H7 (cell line): ENCODE measurements around the gene OASL. TPM values are rescaled to one million over a fixed set of nuclear protein-coding genes. Genes with fewer than 3 reads are reported as not detected.
"Not testable (repeated sequence)": the region's sequence is repeated elsewhere in the genome, so short reads cannot be mapped to it uniquely, and the experiment has no call there.

Experiments
- DNase-seq: peaks from one replicate; pipeline ENCODE4 v3.0.0; 2012
- H3K27me3 ChIP-seq: 2 replicates; pipeline ENCODE4 v1.6.0; 2011; ENCODE audit warnings: mild to moderate bottlenecking, low read length; ENCODE audit not compliant: control insufficient read depth, insufficient read depth
- H3K36me3 ChIP-seq: replicated peaks from 2 replicates; pipeline ENCODE4 v1.5.1; 2011; ENCODE audit warnings: low read length; ENCODE audit not compliant: control insufficient read depth, insufficient read depth
- H3K4me3 ChIP-seq: 2 replicates; pipeline ENCODE4 v1.5.1; 2011; ENCODE audit warnings: low read depth, mild to moderate bottlenecking, control low read depth, low read length, moderate library complexity; ENCODE audit not compliant: insufficient read depth
- total RNA-seq: library from RNA; depleted of rRNA; stranded (reverse); fragments of >200 nt; shearing (Covaris generic); gene quantifications from 2 replicates; pipeline ENCODE4 v1.2.3, GENCODE V29; 2014; rRNA removed

The OASL gene, protein sequence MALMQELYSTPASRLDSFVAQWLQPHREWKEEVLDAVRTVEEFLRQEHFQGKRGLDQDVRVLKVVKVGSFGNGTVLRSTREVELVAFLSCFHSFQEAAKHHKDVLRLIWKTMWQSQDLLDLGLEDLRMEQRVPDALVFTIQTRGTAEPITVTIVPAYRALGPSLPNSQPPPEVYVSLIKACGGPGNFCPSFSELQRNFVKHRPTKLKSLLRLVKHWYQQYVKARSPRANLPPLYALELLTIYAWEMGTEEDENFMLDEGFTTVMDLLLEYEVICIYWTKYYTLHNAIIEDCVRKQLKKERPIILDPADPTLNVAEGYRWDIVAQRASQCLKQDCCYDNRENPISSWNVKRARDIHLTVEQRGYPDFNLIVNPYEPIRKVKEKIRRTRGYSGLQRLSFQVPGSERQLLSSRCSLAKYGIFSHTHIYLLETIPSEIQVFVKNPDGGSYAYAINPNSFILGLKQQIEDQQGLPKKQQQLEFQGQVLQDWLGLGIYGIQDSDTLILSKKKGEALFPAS
- not detected in 2 replicates for total RNA-seq

- Histone ChIP-seq H3K36me3 (no peaks in the 10 kb centered on the region), H3K27me3 (peaks cover 3% of the 10 kb centered on the region; the same call in 1 of the 2 replicates), H3K4me3 (no peak within 1 kb of the TSS)
- DNase-seq, result no peak
Measured at GRCh38 chr12:121038861-121039668, at the start of gene OASL. TSS of gene OASL (minus strand) at chr12:121039246. CDS start at chr12:121038971, 275 bp downstream.

GRCh38 chr12:121088195-121088585 lies 49.1 kb upstream of the OASL start:
- Histone ChIP-seq H3K27me3 (no peaks in the 10 kb centered on the region), H3K36me3 (no peaks in the 10 kb centered on the region), H3K4me3 (no peak overlapping the region)
- no peak for DNase-seq

DNA sequence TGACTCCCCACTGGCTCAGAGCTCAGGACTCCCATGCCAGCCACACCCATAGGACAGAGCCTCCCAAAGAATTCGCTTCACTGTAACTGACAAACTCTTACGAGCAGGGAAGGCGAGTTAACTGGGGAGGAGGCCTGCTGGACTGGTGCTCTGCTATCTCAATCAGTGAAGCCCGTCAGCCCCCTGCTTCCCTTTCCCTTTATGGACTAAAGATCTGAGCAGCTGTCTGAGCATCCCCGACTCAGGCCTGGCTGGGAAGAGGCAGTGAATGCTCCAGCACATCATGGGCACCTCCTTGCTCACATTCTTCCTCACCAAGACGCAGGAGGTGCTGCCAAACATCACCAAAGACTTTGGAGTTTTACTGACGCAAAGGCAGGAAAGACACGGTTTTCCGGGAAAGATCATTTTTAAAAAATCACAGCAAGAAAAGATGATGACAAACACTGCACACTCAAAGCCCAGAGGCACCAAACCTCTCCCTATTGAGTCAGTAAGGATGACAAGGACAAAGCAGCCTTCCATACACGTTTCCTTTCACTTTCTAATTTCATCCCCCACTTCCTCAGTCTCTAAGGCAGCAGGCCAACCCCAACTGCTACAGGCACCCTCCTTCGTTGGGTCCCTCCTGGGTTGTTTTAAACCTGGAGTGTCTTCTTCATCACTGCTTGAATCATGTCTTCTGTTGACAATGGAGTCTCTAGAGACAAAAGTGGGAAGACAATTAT lies 48.6 kb upstream of the OASL start:
- Histone ChIP-seq H3K4me3 (no peak overlapping the region), H3K27me3 (no peaks in the 10 kb centered on the region), H3K36me3 (no peaks in the 10 kb centered on the region)
- DNase-seq, result no peak

DNA sequence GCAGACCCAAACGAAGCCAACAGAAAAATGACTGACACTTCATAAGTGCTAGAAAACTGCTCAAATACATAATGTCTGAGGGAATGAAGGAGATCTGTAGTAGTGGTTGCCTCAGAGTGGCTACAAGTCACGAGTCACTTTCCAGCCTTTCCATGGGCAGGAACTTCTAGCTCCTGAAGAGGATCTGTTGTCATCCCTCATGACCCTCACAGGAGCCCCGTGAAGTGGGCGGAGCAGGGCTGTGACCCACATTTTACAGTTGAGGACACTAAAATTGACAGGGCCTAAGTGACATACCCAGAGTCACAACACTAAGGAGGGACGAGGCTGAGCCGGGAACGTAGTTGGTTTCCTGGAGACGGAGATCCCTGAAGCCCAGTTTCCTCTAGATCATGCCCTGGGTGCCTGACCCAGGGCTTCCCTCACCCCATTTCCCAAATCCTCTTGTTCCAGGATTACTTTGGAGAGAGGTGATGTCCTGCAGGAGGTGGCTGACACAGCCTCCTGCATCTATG lies 47.8 kb upstream of the OASL start:
- no peak for DNase-seq
- Histone ChIP-seq H3K27me3 (no peaks in the 10 kb centered on the region), H3K4me3 (no peak overlapping the region), H3K36me3 (no peaks in the 10 kb centered on the region)

- no peak for DNase-seq
- no peaks in the 10 kb centered on the region for H3K27me3 ChIP-seq
Measured at GRCh38 chr12:121085506-121086353, 46.7 kb upstream of the OASL start.

DNA sequence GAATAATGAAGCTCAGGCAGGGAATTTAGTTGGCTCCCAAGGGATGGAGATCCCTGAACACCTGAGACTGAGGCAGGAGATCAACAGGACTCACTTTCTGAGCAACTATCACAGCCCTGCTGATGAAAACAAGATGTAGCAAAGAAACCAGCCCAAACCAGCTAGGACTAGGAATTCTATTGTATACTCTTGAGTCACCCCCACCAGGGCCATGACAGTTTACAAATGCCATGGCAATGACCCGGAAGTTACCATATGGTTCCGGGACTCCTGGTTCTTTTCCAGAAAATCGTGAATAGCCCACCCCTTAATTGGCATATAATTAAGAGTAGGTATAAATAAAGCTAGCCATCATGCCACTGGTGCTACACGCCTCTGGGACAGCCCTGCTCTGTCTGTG lies 46.0 kb upstream of the OASL start:
- no peaks in the 10 kb centered on the region for H3K36me3 ChIP-seq
- no peak for DNase-seq
- H3K27me3 ChIP-seq, result no peaks in the 10 kb centered on the region
- no peak overlapping the region for H3K4me3 ChIP-seq

More at GRCh38 chr12:121085506-121086353, 46.7 kb upstream of the OASL start:
- H3K36me3 ChIP-seq, result no peaks in the 10 kb centered on the region
- H3K4me3 ChIP-seq, result no peak overlapping the region

GRCh38 chr12:121084229-121084628 lies 45.2 kb upstream of the OASL start:
- no peak for DNase-seq
- no peak overlapping the region for H3K4me3 ChIP-seq
- H3K36me3 ChIP-seq, result no peaks in the 10 kb centered on the region
- H3K27me3 ChIP-seq, result no peaks in the 10 kb centered on the region

DNA sequence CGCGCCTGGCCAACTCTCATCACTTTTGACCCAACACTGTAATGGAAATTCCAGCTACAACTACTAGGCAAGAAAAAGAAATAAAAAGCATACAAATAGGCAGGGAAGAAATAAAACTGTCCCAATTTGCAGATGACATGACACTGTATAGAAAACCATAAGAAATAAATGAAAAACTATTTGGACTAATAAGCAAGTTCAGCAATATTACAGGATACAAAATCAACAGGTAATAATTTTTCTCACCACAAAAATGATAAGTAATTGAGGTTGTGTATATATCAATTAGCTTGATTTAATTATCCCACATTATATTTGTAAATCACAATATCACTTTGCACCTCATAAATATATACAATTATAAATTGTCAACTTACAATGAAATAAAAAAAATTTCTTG lies 41.9 kb upstream of the OASL start:
- H3K27me3 ChIP-seq, result no peaks in the 10 kb centered on the region
- DNase-seq, result no peak
- no peaks in the 10 kb centered on the region for H3K36me3 ChIP-seq
- no peak overlapping the region for H3K4me3 ChIP-seq

DNA sequence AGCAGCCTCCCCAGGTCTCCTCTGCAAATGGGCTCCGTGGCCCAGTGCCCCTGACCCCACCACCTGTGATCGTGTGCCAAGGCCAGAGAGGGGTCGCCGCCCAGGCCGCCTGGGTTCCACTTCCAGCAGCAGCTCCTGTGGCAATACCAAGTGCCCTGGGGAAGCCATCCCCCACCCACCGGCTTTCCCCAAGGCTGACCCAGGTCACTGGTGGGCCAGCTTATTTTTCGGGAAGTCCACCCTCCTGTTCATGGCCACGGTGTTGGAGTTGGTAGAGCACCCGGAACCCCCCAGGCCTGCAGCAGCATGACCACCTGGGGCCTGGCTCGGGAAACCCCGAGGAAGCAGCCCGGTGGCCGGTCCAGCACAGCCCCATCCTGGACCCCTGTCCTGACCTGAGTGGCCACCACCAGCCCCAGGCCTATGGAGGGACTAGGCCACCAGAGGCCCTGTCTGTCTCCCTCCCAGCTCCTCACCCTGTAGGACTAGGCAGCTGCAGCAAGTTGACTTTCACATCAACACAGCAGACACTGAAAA lies 40.8 kb upstream of the OASL start:
- Histone ChIP-seq H3K4me3 (no peak overlapping the region), H3K36me3 (no peaks in the 10 kb centered on the region), H3K27me3 (no peaks in the 10 kb centered on the region)
- no peak for DNase-seq

- H3K4me3 ChIP-seq, DNase-seq, H3K36me3 ChIP-seq, H3K27me3 ChIP-seq: not testable (repeated sequence)
Measured at GRCh38 chr12:121077440-121077839, 38.4 kb upstream of the OASL start.

DNA sequence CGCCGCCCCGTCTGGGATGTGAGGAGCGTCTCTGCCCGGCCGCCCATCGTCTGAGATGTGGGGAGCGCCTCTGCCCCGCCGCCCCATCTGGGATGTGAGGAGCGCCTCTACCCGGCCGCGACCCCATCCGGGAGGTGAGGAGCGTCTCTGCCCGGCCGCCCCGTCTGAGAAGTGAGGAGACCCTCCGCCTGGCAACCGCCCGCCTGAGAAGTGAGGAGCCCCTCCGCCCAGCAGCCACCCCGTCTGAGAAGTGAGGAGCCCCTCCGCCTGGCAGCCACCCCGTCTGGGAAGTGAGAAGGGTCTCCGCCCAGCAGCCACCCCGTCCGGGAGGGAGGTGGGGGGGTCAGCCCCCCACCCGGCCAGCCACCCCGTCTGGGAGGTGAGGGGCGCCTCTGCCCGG lies 36.9 kb upstream of the OASL start:
- H3K4me3 ChIP-seq, H3K27me3 ChIP-seq, H3K36me3 ChIP-seq, DNase-seq: not testable (repeated sequence)

GRCh38 chr12:121072147-121072546 lies 33.1 kb upstream of the OASL start:
- Histone ChIP-seq H3K4me3 (no peak overlapping the region), H3K36me3 (no peaks in the 10 kb centered on the region), H3K27me3 (no peaks in the 10 kb centered on the region)
- no peak for DNase-seq

DNA sequence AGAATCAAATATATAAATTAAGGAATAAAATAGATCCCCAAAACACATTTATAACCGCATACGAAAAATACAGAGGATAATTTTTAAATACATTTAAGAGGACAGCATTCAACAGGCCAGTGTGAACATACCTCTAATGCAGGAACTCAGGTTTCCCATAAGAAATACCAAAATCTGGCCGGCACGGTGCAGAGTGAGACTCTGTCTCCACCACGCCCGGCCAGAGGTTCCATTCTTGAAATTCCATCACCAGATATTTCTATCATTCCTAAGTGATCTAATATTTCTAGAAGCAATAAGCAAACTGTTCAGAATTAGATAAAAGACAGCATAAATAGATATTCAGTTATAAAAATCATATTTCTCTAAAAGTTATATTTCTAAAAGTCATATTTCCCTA lies 30.2 kb upstream of the OASL start:
- Histone ChIP-seq H3K27me3 (no peaks in the 10 kb centered on the region), H3K36me3 (no peaks in the 10 kb centered on the region), H3K4me3 (no peak overlapping the region)
- no peak for DNase-seq
